MG63 (cell line): ENCODE measurements around the gene SLCO2A1. TPM values are rescaled to one million over a fixed set of nuclear protein-coding genes. Genes with fewer than 3 reads are reported as not detected.

Source experiments
- DNase-seq: peaks from one replicate; pipeline ENCODE4 v3.0.0-alpha.2; 2020
- H3K27me3 ChIP-seq: fragments of 250-450 bp; sonication (Bioruptor Pico); 2 replicates; pipeline ENCODE4 v1.5.1; 2020; ENCODE audit warnings: mild to moderate bottlenecking, moderate library complexity
- H3K36me3 ChIP-seq: fragments of 250-450 bp; sonication (Bioruptor Pico); 2 replicates; pipeline ENCODE4 v1.5.1; 2020; ENCODE audit warnings: mild to moderate bottlenecking, moderate library complexity
- H3K4me3 ChIP-seq: fragments of 250-450 bp; sonication (Bioruptor Pico); 2 replicates; pipeline ENCODE4 v1.5.1; 2020; ENCODE audit warnings: mild to moderate bottlenecking, moderate library complexity
- H3K9me3 ChIP-seq: fragments of 250-450 bp; sonication (Bioruptor Pico); 2 replicates; pipeline ENCODE4 v1.5.1; 2020; ENCODE audit warnings: mild to moderate bottlenecking, moderate library complexity
- total RNA-seq: library from RNA; depleted of rRNA; stranded (reverse); fragments of >200 nt; shearing (Covaris generic); gene quantifications from 2 replicates; pipeline ENCODE4 v1.2.3, GENCODE V29; 2014; ENCODE audit warnings: low replicate concordance

SLCO2A1 gene
- total RNA-seq, 1 experiment from 2014 or later = 0.72 TPM

GRCh38 chr3:134048278-134048996 is 18.7 kb upstream of the SLCO2A1 start:
- H3K9me3 ChIP-seq = no peaks in the 10 kb centered on the region; the same call in 1 of the 2 replicates
- no peaks in the 10 kb centered on the region for H3K27me3 ChIP-seq
- no peaks in the 10 kb centered on the region for H3K36me3 ChIP-seq
- no peak overlapping the region for H3K4me3 ChIP-seq
- DNase-seq = no peak

- Histone ChIP-seq H3K36me3 (no peaks in the 10 kb centered on the region), H3K27me3 (no peaks in the 10 kb centered on the region), H3K9me3 (peaks cover 6% of the 10 kb centered on the region), H3K4me3 (no peak overlapping the region)
- DNase-seq = no peak
Measured at GRCh38 chr3:134044459-134044858, 14.7 kb upstream of the SLCO2A1 start.

GRCh38 chr3:134040066-134040465 is 10.3 kb upstream of the SLCO2A1 start:
- DNase-seq = no peak
- H3K9me3 ChIP-seq = peaks cover 6% of the 10 kb centered on the region
- no peaks in the 10 kb centered on the region for H3K36me3 ChIP-seq
- no peak overlapping the region for H3K4me3 ChIP-seq
- H3K27me3 ChIP-seq = no peaks in the 10 kb centered on the region

- Histone ChIP-seq H3K9me3 (peaks cover 6% of the 10 kb centered on the region), H3K27me3 (no peaks in the 10 kb centered on the region), H3K4me3 (no peak overlapping the region), H3K36me3 (no peaks in the 10 kb centered on the region)
- DNase-seq = peak; percentile 13
Measured at GRCh38 chr3:134039161-134039862, 9.6 kb upstream of the SLCO2A1 start.

GRCh38 chr3:134038716-134039115 is 9.0 kb upstream of the SLCO2A1 start:
- Histone ChIP-seq H3K9me3 (peaks cover 6% of the 10 kb centered on the region), H3K36me3 (no peaks in the 10 kb centered on the region), H3K27me3 (no peaks in the 10 kb centered on the region), H3K4me3 (no peak overlapping the region)
- DNase-seq = no peak

GRCh38 chr3:134038071-134038491 is 8.4 kb upstream of the SLCO2A1 start:
- DNase-seq = no peak
- peaks cover 6% of the 10 kb centered on the region for H3K9me3 ChIP-seq
- H3K4me3 ChIP-seq = no peak overlapping the region
- no peaks in the 10 kb centered on the region for H3K36me3 ChIP-seq
- H3K27me3 ChIP-seq = no peaks in the 10 kb centered on the region

GRCh38 chr3:134037168-134037567 is 7.4 kb upstream of the SLCO2A1 start:
- no peak for DNase-seq
- Histone ChIP-seq H3K4me3 (no peak overlapping the region), H3K27me3 (no peaks in the 10 kb centered on the region), H3K9me3 (peaks cover under 1% of the 10 kb centered on the region), H3K36me3 (no peaks in the 10 kb centered on the region)

- no peak for DNase-seq
- H3K36me3 ChIP-seq = no peaks in the 10 kb centered on the region
- no peak overlapping the region for H3K4me3 ChIP-seq
- no peaks in the 10 kb centered on the region for H3K27me3 ChIP-seq
- no peaks in the 10 kb centered on the region for H3K9me3 ChIP-seq
Measured at GRCh38 chr3:134036291-134036690, 6.6 kb upstream of the SLCO2A1 start.

GRCh38 chr3:134035836-134036235 is 6.1 kb upstream of the SLCO2A1 start:
- H3K27me3 ChIP-seq = no peaks in the 10 kb centered on the region
- no peak overlapping the region for H3K4me3 ChIP-seq

GRCh38 chr3:134034005-134034785 is 4.5 kb upstream of the SLCO2A1 start:
- H3K27me3 ChIP-seq = peaks cover 3% of the 10 kb centered on the region; the same call in 1 of the 2 replicates
- no peak for DNase-seq
- H3K4me3 ChIP-seq = no peak overlapping the region
- no peaks in the 10 kb centered on the region for H3K9me3 ChIP-seq
- no peaks in the 10 kb centered on the region for H3K36me3 ChIP-seq

More at GRCh38 chr3:134035836-134036235, 6.1 kb upstream of the SLCO2A1 start:
- DNase-seq = no peak
- Histone ChIP-seq H3K9me3 (no peaks in the 10 kb centered on the region), H3K36me3 (no peaks in the 10 kb centered on the region)

GRCh38 chr3:134033315-134033996 is 3.7 kb upstream of the SLCO2A1 start:
- H3K9me3 ChIP-seq = no peaks in the 10 kb centered on the region
- H3K27me3 ChIP-seq = peaks cover 4% of the 10 kb centered on the region; the same call in 1 of the 2 replicates
- H3K4me3 ChIP-seq = no peak overlapping the region
- no peaks in the 10 kb centered on the region for H3K36me3 ChIP-seq
- no peak for DNase-seq

- no peak for DNase-seq
- Histone ChIP-seq H3K4me3 (no peak overlapping the region), H3K27me3 (peaks cover 4% of the 10 kb centered on the region; the same call in 1 of the 2 replicates), H3K36me3 (no peaks in the 10 kb centered on the region), H3K9me3 (no peaks in the 10 kb centered on the region)
Measured at GRCh38 chr3:134031348-134031915, 1.7 kb upstream of the SLCO2A1 start.

- H3K4me3 ChIP-seq = no peak overlapping the region; the same call in 1 of the 2 replicates
- H3K36me3 ChIP-seq = no peaks in the 10 kb centered on the region
- peaks cover 4% of the 10 kb centered on the region; the same call in 1 of the 2 replicates for H3K27me3 ChIP-seq
- no peak for DNase-seq
- no peaks in the 10 kb centered on the region for H3K9me3 ChIP-seq
Measured at GRCh38 chr3:134030379-134031347, 938 bp upstream of the SLCO2A1 start.

- H3K9me3 ChIP-seq = no peaks in the 10 kb centered on the region
- no peak for DNase-seq
- peaks cover 4% of the 10 kb centered on the region; the same call in 1 of the 2 replicates for H3K27me3 ChIP-seq
- no peaks in the 10 kb centered on the region for H3K36me3 ChIP-seq
- H3K4me3 ChIP-seq = peak overlapping the region; percentile 42
Measured at GRCh38 chr3:134029256-134029733, 430 bp downstream of the SLCO2A1 start.
